ENCODE results near the gene CKMT2. TPM values are rescaled to one million over a fixed set of nuclear protein-coding genes. Genes with fewer than 3 reads are reported as not detected.

CKMT2 gene
- polyA plus RNA-seq, 3 donors, result 4.4 to 7.4 (median 4.6) TPM

DNA sequence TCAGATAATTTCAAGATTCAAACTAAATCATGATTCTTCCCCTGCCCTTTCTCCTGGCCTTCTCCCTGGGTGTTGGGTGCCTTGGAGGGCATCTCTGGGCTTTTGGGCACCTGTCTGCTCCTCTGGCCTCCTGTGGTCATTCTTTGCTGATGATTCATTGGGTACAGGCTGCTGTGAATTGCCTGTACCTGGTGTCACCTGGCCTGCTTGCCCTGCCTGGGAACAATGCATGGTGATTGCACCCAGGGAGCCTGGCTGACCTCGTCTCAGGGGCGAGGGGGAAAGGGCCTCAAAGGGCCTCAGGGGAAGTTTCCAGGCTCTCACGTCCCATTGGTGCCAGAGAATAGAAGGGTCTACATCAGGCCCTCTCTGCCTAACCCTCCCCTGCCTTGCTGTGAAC, 20.1 kb upstream of the CKMT2 start:
- DNase-seq (ENCODE audit: low read depth in 3 of 3, low spot score in 2 of 3), result no peak

DNA sequence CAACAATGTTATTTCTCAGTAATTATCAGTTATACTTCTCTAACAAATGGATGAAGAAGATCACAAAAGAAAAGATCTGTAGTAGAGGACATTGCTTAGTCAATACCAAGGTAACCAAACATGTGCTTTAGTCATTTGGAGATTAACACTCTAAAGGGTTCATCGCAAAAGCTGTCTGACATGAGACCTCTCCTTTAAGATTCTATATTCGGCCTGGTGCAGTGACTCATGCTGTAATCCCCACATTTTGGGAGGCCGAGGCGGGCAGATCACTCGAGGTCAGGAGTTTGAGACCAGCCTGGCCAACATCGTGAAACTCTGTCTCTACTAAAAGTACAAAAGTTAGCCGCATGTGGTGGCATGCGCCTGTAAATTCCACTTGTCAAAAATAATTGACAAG, 18.3 kb upstream of the CKMT2 start:
- DNase-seq (ENCODE audit: low read depth in 3 of 3, low spot score in 2 of 3), result no peak

DNA sequence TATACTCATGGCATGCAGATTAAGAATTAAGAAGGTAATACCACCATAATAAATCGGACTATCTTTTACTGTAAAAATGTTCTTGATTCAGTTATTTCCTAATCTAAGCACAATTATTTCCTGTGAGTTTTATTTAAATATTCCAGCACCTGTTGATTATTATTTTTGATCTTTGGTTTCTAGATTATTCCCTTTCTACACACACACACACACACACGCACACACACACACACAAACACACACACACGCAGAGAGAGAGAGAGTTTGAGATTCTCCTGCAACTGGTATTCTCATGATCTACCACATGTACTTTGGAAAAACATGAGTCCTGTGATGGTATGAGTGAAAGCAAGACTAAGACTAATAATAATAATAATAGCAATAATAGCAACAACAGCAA, 17.0 kb upstream of the CKMT2 start:
- DNase-seq (ENCODE audit: low read depth in 3 of 3, low spot score in 2 of 3), result no peak

DNA sequence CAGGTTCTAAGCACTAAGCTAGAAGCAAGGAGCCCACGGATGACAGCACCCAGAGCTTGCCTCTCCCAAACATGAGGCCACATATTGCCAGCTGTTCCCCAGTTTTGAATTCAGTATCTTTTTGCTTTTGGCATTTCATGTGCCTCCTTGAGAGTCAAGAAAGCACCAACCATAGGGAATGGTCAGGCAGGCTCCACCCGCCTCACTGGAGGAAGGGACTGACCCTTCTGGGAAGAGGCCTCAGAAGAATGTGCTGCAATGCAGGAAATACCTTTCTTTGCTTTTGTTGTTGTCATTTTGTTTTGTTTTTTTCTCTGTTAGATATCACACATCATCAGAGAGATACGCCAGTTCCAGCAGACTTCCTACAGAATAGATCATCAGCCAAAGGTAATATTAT, 13.7 kb upstream of the CKMT2 start:
- no peak for DNase-seq (ENCODE audit: low read depth in 3 of 3, low spot score in 2 of 3)

DNA sequence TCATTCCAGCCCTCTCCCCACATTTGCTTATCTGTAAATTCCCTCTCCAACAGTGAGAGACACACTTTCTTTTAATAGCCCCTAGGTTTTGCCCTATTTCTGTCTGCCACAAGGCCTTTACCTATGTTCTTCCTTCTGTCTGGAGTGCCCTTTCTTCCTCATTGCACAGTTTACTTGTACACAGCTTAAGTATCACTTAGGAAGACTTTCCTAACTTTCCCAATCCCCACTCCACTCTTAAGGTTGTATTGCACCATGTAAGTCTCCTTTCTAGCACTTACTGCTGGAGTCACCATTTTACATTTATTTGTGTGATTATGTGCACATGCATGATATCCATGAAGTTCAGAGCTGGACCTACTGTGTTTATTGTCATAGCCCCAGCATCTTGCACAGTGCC, 10.8 kb upstream of the CKMT2 start:
- DNase-seq (ENCODE audit: low read depth in 3 of 3, low spot score in 2 of 3), result no peak

DNA sequence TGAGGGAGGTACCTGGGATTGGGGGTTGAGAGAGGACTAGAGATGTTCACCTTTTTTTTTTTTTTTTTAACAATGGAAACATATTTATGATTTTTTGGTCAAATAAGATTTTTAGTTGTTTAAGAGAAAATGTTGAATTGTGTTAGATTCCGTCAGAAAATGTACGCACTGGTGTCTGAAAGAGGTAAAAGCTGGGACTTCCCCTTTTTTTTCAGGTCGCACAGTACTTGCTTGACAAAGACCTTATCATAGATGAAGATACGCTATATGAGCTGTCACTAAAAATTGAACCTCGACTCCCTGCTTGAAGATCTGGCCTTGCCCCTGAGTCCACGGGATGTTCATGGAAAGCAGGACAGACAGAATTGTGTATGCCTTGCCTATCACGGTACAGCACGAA, 7.7 kb upstream of the CKMT2 start:
- no peak for DNase-seq (ENCODE audit: low read depth in 3 of 3, low spot score in 2 of 3)

DNA sequence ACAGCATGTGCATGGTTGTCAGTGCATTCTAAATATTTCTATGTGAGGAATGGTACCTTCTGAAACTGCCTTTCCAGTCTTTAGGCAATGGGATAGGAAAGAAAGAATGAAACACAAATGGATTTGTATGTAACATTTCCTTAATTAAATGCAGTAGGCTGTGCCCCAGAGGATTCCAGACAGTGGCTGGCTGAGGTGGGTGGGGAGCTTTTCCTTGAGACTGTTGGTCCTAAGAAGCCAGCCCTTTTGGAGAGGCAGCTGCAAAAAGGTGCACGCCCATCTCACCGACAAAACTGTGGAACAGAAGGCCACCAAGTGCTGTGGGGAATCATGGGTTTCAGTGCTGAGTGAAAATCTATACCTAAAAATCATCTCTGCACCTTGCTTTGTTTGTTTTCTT, 6.8 kb upstream of the CKMT2 start:
- DNase-seq (ENCODE audit: low read depth in 3 of 3, low spot score in 2 of 3), result no peak

DNA sequence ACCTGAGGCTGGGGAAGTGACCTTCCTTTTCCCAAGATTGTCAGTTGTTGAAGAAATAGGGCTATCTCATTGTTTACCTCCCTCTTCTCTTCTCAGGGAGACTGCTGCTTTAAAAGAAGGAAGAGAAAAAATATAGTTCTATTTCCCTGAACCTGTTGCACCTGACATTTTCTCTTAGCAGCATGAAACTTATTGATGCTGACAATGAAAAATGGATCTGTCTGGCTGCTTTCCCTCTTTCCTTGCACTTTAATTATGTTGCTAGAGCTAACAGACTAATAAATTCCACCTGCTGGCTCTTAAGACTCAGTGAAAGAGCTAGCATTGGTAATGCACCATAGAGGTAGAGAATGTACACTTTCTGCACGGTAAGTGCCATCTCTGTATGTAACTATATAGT, 6.2 kb upstream of the CKMT2 start:
- DNase-seq (ENCODE audit: low read depth in 3 of 3, low spot score in 2 of 3), result no peak

DNA sequence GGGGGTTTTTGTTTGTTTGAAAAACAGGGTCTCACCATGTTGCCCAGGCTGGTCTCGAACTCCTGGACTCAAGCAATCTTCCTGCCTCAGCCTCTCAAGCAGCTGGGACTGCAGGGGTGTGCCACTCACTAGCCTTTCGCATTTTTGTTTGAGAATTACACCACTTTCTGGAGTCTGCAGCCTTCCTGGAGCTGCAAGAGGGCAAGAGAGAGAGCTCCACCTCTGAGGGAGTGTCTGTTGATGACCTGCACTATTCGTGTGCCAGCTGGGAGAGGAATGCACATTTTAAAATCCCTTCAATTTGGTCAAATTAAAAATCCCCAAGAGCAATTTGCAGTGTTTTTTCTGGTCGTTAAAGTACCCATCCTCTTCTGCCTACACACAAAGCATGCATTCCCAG, 5.0 kb upstream of the CKMT2 start:
- no peak for DNase-seq (ENCODE audit: low read depth in 3 of 3, low spot score in 2 of 3)

DNA sequence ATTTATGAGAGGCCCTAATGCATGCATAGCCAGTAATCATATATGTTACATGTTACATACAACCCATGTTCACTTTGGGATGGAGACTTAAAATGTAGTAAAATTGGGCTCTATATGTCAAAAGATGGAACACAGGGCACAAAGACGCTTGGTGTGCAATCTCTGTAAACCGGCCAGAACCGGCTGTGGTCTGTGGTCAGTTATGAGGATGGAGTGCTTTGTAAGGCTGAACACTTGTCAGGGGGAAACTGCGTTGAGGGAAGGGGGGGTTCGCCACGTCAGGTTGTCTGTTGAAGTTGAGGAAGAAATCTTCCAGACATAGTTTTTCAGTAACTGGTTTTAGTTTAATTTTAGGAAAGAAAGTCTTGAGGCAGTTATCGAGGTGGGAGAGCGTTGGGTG, 2.7 kb upstream of the CKMT2 start:
- DNase-seq (ENCODE audit: low read depth in 3 of 3, low spot score in 2 of 3), result no peak

DNA sequence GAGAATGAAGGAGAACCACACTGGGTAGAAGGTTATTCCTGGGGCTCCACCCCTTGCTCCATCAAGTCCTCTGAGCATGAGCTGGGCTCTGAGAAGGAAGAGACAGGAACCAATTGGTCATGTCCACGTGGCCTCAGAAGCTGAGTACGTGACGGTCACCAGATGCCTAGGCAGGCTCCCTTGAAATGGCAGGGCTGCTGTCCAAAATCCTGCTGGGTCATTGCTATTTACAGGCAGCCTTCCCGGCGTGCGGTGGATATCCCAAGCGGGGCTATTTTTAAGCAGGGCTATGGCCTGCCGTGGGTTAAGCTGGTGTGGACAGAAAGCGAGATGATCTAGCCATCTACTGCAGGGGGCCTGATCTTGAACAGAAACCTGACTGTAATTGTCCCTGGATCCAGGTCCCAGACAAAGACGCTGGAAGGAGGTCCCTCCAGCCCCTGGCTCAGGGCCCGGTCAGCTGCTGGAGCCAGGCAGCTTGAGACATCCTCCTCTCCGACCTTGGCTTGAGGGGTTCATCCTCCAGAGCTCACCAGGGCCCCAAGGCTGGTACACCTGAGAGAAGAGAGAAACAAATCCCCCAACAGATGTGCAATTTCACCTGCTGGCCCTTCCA, 550 bp upstream of the CKMT2 start:
- DNase-seq (ENCODE audit: low read depth in 3 of 3, low spot score in 2 of 3), result no peak

DNA sequence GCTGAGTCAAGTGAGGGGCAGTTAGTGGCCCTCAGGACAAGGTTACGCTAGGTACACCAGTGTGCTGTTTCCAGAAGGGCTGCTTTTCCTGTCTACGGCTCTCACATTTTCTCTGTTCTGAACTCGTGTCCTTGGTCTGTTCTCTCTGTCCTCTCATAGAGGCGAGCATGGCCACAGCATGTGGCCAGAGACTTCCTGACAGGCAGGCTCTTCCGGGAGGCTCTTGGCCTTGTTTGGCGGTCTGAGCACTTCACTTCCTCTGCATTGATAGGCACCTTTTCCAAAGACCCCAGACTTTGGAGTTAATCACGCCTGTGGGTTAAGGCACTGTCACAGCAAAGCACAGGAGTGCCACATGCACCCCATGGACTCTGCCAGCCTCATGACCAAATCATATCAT, 1.2 kb downstream of the CKMT2 start:
- DNase-seq (ENCODE audit: low read depth in 3 of 3, low spot score in 2 of 3), result no peak

DNA sequence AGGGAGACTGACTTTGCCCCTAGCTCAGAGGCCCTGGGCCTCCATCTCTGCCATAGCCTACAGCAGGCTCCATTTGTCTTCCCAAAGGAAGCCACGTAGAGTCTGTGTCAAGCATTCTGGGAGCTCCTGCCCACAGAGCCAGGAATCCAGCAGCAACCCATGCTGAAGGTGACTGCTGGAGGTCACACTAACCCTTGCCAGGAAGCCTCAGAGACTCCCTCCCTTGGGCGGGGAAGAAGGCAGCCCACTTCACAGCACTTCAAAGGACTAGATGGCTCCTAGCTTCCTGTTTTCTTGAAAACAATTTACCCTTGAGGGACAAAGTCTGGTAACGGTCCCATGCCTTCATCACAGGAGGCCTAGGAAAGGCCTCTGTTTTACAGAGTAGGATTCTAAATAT, 1.7 kb downstream of the CKMT2 start:
- no peak for DNase-seq (ENCODE audit: low read depth in 3 of 3, low spot score in 2 of 3)

DNA sequence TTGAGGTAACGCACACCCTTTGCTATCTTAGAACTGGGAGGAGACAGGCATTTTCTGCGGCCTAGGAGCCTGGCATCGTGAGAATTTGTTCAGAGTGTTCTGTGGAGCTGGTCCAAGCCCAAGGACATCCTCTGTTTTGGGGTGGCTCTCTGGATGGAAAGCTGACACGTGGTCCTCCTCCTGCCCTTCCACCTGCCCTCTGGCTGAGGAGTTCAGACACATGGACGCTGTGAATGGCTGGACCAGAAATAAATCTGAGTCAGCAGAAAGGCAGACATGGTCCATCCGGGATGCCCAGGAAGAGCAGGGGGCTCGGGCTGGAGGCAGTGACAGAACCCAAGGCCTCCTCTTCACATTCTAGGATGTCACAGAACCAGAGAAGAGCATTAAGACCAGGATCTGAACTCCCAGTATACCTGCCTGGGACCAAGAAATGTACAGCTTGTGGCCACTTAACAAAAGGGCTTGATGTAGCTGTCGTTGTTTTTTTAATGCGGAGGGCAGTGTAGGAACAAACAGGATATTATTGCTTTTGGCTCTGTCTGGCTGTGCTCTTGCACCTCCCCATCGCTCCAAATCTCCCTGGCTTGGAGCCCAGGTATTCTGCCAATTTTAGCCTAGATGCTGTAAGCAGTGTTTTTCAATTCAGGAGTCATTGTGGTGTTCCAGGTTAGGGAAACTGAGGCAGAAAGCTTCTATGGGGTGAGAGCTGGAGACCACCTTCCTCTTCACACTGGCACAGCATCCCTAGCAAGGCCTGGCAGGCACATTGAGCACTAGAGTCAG, 2.4 kb downstream of the CKMT2 start:
- DNase-seq (ENCODE audit: low read depth in 3 of 3, low spot score in 2 of 3), result no peak

DNA sequence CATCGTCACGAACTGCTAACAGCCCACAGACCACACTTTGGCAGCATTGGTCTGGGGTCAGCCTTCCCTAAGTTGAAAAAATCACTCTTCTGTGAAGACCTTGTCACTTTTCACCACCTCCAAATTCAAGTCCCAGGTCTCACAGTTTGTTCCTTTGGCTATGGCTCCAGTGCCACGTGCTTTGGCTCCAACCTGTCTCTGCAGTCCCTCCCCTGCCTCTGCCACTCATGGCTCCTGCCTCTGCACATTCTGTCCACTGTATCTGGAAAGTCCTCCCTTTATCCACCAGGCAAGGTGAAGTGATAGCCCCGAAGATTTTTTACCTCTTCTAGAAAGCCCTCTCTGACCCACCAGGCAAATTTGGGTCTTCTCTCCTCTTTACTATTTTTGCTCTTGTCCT, 5.3 kb downstream of the CKMT2 start:
- DNase-seq (ENCODE audit: low read depth in 3 of 3, low spot score in 2 of 3), result no peak

DNA sequence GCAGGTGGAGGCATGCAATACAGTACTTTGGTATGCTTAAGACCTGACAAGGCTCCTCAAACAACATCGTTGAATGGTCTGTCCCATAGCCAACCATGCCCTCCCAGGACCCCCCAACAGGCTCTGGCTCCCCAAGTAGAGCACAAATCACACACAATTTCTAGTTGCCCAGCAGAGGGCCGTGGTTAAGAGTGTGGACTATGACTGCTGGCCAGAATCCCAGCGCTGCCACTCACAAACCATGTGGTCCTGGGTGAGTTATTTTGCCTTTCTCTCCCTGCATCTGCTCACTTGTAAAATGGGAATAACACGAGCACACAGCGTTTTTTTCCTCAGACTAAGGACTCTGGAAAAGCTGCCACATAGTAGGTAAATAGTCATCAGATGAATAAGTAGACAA, 6.5 kb downstream of the CKMT2 start:
- DNase-seq (ENCODE audit: low read depth in 3 of 3, low spot score in 2 of 3), result no peak

DNA sequence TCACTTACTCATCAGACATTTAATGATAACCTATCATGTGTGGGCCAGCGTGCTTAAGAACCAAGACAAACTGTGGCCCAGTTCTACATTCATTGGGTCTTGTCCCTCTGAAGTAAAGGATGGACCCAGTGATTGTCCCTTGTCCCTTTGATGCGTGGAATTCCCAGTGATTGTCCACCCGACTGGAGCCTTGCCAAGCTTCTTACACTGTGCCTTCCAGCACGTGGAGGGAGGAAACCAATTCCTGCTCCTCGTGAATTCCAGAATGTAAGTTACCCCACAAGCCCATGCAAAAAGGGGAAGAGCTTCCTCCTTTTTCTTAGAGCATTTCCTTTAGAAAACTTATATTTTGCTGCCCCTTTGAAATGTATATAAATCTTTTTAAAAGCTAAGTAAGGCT, 7.9 kb downstream of the CKMT2 start:
- no peak for DNase-seq (ENCODE audit: low read depth in 3 of 3, low spot score in 2 of 3)

DNA sequence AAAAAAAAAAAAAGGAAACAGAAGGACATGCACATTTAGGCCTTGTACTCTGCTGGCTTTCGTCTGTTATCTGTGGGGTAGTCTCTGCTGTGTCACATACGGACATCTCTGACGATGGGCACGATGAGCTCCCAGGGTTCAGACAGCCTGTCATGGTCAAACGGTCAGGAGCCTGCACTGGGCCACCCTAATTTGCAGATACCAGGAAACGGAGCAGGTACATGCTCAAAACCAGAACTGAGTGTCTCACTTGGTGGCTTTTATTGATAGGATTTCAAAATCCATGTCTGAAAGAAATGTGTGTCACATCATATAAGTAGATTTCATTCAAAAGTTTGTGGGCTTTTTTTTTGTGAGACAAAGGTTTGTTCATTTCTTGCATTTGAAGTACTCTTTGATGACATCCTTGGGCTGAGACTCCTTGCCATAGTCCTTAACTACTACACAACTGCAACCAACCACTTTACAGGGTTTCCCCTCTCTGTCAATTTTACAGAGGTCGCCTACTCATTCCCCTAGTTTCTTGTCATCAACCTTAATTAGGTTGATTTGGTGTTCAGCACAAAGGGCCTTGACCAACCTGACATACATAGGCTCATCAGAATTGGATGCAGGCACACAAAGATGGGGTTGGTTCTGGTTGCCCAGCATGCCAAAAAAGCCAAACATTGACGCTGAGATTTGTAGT, 9.0 kb downstream of the CKMT2 start:
- DNase-seq (ENCODE audit: low read depth in 3 of 3, low spot score in 2 of 3), result no peak

DNA sequence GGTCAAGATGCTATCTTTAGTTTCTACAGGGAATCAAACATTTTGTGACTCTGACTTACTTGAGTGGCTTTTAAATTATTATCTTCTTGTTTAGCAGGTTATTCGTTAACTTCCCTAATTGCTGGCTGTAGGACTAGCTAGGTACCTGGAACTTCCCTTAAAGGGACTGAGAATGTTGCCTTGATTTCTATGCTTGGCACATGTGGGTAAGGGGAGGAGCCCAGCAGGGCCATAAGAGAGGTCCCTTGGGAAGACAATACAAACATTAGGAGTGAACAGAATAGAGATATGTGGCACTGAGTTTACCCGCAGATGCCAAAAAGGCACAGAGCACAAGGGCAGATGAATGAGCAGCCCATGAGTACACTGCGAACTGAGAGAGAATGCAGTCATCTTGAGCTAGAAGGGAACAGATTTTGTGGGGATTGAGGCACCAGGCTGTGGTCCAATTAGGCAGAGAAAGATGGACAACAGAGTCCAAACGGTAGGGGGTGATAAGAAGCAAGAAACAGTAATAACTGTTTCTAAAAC, 9.8 kb downstream of the CKMT2 start:
- DNase-seq (ENCODE audit: low read depth in 3 of 3, low spot score in 2 of 3), result no peak

DNA sequence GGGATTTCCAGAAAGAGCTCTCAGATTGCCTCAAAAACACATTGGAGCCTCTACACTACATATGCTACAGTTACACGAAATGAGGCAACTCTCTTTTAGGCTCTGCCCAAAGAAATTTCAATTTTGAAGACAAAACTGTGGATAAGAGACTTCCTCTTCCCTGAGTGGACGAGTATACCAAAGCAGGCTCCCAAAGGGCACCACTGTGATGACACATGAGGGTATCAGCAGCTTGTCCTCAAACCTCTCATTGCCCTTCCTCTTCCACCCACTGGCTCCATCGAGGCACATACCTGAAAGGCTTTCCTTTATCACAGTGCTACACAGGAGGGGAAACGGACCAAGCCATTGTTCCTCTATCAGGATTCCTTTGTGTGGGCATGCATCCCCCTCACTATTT, 11.3 kb downstream of the CKMT2 start:
- no peak for DNase-seq (ENCODE audit: low read depth in 3 of 3, low spot score in 2 of 3)

DNA sequence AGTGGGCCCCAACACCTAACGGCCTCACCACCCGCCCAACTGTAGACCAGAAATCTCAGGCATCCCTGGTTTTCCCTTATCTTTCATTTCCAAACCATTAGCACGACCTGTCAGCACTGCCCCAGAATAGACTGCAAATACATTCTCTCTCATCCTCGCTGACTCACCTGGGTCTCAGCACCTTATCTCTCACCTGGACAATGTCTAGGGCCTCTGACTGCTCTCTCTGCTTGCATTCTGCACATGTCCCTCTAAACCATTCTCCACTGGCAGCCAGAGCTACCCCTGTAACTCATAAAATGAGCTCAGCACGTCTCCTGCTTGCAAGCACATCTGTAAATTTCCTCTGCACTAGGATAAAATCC, 12.7 kb downstream of the CKMT2 start:
- DNase-seq (ENCODE audit: low read depth in 3 of 3, low spot score in 2 of 3), result no peak

DNA sequence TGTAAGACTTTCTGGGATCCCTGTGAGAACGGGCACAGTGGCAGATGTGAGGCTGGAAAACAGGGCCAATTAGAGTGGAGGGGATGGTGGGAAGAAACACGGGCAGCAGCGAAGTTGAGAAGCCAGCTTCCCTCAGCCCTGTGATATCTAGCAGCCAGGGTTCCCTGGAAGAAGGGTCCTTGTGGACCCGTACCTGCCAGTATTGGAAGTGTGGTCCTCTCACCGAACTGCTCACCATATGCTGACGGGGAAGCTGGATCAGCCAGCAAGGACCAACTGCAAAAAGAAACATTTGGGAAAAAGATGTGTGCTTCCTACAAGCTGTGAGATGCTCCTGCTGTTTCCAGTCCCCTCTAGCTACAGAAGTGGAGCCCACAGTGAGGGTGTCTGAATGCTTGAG, 13.6 kb downstream of the CKMT2 start:
- DNase-seq (ENCODE audit: low read depth in 3 of 3, low spot score in 2 of 3), result no peak

Data from right renal cortex interstitium (tissue), 3 donors.